ENCODE measurements around the gene ATP13A3.

Gene ATP13A3

GRCh38 chr3:194380326-194380725, 106.5 kb downstream of the ATP13A3 start:
- Histone ChIP-seq H3K27me3 (ENCODE audit: low read depth, low read length) (peaks cover 24% of the 10 kb centered on the region), H4K20me1 (ENCODE audit: insufficient read depth, low read length) (no peaks in the 10 kb centered on the region), H3K4me3 (ENCODE audit: low read length) (no peak overlapping the region), H3K4me2 (ENCODE audit: low read length) (no peak overlapping the region), H3K9ac (ENCODE audit: low read length) (no peak overlapping the region), H2AFZ (ENCODE audit: low read depth, low read length) (no peak overlapping the region), H3K79me2 (ENCODE audit: low read length) (no peaks in the 10 kb centered on the region), H3K27ac (ENCODE audit: low read length) (no peak overlapping the region), H3K36me3 (replicated peaks; ENCODE audit: low read depth, low read length) (no peaks in the 10 kb centered on the region), H3K4me1 (ENCODE audit: low read length) (no peaks in the 10 kb centered on the region), H3K9me3 (ENCODE audit: insufficient read depth, low read length) (no peaks in the 10 kb centered on the region)
- no peak for TF ChIP-seq EZH2phosphoT487 (IDR thresholded peaks at IDR 0.05; ENCODE audit: low read depth)
- no peak for TF ChIP-seq CTCF (IDR thresholded peaks at IDR 0.05; ENCODE audit: low read depth, low read length)

- peaks cover 22% of the 10 kb centered on the region for H3K27me3 ChIP-seq (ENCODE audit: low read depth, low read length)
- no peaks in the 10 kb centered on the region for H3K4me1 ChIP-seq (ENCODE audit: low read length)
- H3K79me2 ChIP-seq (ENCODE audit: low read length): no peaks in the 10 kb centered on the region
- H3K4me3 ChIP-seq (ENCODE audit: low read length): no peak overlapping the region
- no peaks in the 10 kb centered on the region for H3K9me3 ChIP-seq (ENCODE audit: insufficient read depth, low read length)
- H2AFZ ChIP-seq (ENCODE audit: low read depth, low read length): no peak overlapping the region
- H3K9ac ChIP-seq (ENCODE audit: low read length): no peak overlapping the region
- no peak for TF ChIP-seq EZH2phosphoT487 (IDR thresholded peaks at IDR 0.05; ENCODE audit: low read depth)
- TF ChIP-seq CTCF (IDR thresholded peaks at IDR 0.05; ENCODE audit: low read depth, low read length): no peak
- no peaks in the 10 kb centered on the region for H3K36me3 ChIP-seq (replicated peaks; ENCODE audit: low read depth, low read length)
- no peak overlapping the region for H3K4me2 ChIP-seq (ENCODE audit: low read length)
- H4K20me1 ChIP-seq (ENCODE audit: insufficient read depth, low read length): no peaks in the 10 kb centered on the region
- no peak overlapping the region for H3K27ac ChIP-seq (ENCODE audit: low read length)
These were observed 107.2 kb downstream of the ATP13A3 start for GRCh38 chr3:194379651-194380050.

- Histone ChIP-seq H4K20me1 (ENCODE audit: insufficient read depth, low read length) (no peaks in the 10 kb centered on the region), H3K9ac (ENCODE audit: low read length) (no peak overlapping the region), H3K79me2 (ENCODE audit: low read length) (no peaks in the 10 kb centered on the region), H2AFZ (ENCODE audit: low read depth, low read length) (no peak overlapping the region), H3K4me2 (ENCODE audit: low read length) (no peak overlapping the region), H3K9me3 (ENCODE audit: insufficient read depth, low read length) (no peaks in the 10 kb centered on the region), H3K4me3 (ENCODE audit: low read length) (no peak overlapping the region), H3K27ac (ENCODE audit: low read length) (no peak overlapping the region), H3K4me1 (ENCODE audit: low read length) (no peaks in the 10 kb centered on the region), H3K27me3 (ENCODE audit: low read depth, low read length) (peaks cover 18% of the 10 kb centered on the region), H3K36me3 (replicated peaks; ENCODE audit: low read depth, low read length) (no peaks in the 10 kb centered on the region)
- TF ChIP-seq CTCF (IDR thresholded peaks at IDR 0.05; ENCODE audit: low read depth, low read length): no peak
- TF ChIP-seq EZH2phosphoT487 (IDR thresholded peaks at IDR 0.05; ENCODE audit: low read depth): no peak
These were observed 107.6 kb downstream of the ATP13A3 start for GRCh38 chr3:194379231-194379630.

- no peaks in the 10 kb centered on the region for H3K4me1 ChIP-seq (ENCODE audit: low read length)
- peaks cover 14% of the 10 kb centered on the region for H3K27me3 ChIP-seq (ENCODE audit: low read depth, low read length)
- no peaks in the 10 kb centered on the region for H3K79me2 ChIP-seq (ENCODE audit: low read length)
- H3K36me3 ChIP-seq (replicated peaks; ENCODE audit: low read depth, low read length): no peaks in the 10 kb centered on the region
- H3K9me3 ChIP-seq (ENCODE audit: insufficient read depth, low read length): no peaks in the 10 kb centered on the region
- H3K9ac ChIP-seq (ENCODE audit: low read length): no peak overlapping the region
- H2AFZ ChIP-seq (ENCODE audit: low read depth, low read length): no peak overlapping the region
- no peak overlapping the region for H3K4me3 ChIP-seq (ENCODE audit: low read length)
- no peak for TF ChIP-seq CTCF (IDR thresholded peaks at IDR 0.05; ENCODE audit: low read depth, low read length)
- no peak for TF ChIP-seq EZH2phosphoT487 (IDR thresholded peaks at IDR 0.05; ENCODE audit: low read depth)
- H3K27ac ChIP-seq (ENCODE audit: low read length): no peak overlapping the region
- no peaks in the 10 kb centered on the region for H4K20me1 ChIP-seq (ENCODE audit: insufficient read depth, low read length)
- H3K4me2 ChIP-seq (ENCODE audit: low read length): no peak overlapping the region
These were observed 109.1 kb downstream of the ATP13A3 start for GRCh38 chr3:194377708-194378107.

Measured in OCI-LY3 (cell line).